CD4-positive, alpha-beta T cell treated with Interleukin-6 at 100 ng/mL for 8 hours (primary cell): Measurements from ENCODE around the gene DNAJC25.

Experiments used
- DNase-seq: peaks from one replicate; pipeline ENCODE4 v3.0.0-alpha.2; 2020; ENCODE audit warnings: mixed read lengths, low spot score

Gene DNAJC25

DNA sequence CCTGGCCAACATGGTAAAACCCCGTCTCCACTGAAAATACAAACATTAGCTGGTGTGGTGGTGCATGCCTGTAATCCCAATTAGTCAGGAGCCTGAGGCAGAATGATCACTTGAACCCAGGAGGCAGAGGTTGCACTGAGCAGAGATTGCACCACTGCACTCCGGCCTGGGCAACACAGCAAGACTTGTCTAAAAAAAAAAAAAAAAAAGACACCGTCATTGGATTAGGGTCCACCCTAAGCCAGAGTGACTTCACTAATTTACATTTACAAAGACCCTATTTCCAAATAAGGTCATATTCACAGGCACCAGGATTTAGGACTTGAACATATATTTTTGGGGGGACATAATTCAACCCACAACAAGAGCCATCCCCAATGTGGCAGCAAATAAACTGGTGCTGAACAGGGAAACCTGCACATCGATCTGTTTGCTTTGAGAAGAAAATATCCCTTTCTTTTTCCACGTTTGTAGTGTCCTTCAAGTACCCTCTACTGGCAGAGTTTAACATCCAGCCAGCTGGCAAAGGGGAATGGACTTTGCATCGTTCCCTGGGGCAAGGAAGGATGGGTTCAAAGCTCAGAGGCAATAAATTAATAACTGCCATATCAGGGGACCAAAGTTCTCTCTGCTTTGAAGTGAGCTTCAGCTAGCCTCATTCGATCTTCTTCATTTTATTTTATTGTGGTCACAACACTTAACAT, 3.7 kb upstream of the DNAJC25 start:
- DNase-seq, result no peak

DNA sequence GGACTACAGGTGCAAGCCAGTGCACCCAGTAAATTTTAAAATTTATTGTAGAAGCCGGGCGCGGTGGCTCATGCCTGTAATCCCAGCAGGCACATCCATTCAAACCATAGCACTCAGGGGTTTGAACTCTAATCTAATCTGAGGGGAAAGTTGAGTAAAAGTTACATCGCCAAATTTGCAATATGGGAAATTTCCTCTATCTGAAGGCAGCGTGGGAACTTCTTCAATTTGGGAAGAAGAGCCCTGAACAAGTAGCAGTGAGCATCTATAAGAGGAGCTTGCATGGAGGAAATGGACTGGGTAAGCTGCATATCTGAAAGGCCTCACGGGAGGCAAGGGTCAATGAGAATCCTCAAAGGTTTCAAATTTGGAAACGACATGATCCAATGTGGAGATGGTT, 2.7 kb upstream of the DNAJC25 start:
- DNase-seq, result no peak

DNA sequence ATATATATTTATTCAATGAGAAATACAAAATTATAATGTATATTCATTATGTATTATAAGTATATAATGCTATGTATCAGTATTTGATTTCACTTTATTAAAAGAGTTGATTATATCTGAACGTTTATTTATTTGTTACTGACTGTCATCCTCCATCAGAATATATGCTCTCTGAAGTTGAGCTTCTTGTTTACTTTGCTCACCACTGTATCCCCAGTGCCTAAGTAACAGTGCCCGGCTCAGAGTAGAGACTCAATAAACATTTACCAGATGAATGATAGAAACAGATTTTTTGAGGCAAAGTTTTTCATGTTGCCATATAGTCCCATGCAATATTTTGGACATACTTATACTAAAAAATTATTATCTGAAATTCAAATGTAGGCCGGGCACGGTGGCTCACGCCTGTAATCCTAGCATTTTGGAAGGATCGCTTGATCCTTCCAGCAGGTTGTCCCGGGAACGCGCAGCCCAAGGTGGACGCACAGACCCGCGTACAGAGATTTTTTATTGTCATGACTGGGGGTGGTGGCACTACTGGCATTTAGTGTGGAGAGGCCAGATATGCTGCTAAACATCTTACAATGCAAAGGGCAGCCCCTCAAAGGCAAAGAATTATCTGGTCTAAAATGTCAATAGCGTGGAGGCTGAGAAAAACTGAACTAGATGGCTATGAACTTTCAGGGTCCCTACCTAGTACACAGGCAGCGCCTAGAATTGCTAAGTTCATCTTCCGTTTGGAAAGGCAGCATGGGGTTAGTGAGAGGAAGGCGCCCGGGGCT, 761 bp upstream of the DNAJC25 start:
- DNase-seq, result no peak

DNA sequence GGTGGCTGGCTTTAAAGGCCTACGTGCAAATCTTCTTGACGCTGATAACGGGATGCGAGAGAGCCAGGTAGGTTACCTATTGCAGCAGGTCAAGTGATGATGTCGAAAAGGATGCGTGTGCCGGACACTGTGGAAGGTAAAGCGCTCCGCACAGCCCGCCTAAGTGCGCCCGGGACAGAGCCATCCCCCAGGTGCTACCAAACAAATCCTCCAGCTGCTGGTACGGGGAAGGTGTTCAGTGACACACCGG, 245 bp upstream of the DNAJC25 start:
- DNase-seq, result no peak

DNA sequence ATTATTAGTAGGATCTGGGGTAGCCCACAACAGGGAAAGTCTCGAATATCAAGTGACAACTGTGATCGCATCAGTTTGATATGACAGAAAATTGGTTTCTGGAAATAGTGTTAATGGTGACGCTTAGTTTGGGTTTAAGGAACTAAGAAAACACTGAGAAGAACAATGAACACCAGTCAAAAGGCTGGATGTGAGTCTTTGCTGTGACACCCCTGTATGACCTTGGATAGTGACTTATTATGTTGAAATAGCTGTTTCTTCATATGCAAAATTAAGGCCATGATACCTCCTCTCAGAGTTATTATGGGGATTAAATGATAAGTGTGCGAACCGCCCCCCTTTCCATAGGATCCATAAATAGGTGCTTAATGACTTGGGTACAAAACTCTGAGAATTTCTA, 926 bp downstream of the DNAJC25 start:
- DNase-seq, result no peak

DNA sequence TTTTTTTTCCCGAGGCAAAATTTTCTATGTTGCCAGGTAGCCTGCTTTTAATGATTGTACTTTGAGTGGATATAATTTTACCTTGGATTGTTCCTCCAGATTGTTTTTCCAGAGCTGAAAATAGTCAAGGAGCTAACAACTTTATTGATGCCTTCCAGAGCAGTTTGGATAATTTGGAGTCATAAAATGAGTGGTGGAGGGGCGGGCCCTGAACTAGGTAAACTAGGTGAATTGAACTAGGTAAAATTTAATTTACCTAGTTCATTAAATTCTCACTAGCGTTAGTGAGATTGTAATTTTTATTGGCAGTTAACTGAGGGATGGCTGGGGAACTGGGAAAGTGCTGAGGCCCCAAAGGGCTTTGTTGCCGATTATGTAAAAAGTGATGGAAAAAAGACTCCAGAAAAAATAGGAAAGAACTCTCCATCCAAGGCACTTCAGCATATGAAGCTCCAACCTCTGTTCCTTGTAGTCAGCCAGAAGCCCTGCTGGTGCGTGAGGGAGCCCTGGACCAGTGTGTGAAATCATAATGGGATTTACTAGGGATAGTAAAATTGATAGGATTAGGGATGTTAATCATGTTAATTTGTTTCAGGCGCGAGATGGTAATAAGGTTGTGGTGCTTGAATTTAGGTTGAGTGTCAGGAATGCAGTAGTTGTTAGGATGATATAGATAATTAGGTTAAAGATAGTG, 1.7 kb downstream of the DNAJC25 start:
- DNase-seq, result no peak

DNA sequence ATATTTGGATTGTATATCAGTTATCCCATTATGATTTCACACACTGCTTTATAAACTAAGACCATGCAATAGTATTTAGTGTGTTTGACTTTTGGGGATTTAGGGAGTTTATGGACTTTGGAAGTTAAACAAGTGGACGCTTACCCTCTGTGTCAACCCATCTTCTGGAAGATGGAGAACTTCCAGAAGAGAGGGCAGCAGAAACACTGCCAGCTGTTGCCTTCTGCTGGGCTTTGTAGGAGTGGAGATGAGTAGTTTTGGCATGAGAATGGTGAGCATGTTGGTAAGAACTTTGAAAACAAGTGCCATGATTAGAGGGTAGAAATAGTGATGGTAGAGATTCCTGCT, 2.2 kb downstream of the DNAJC25 start:
- no peak for DNase-seq

DNA sequence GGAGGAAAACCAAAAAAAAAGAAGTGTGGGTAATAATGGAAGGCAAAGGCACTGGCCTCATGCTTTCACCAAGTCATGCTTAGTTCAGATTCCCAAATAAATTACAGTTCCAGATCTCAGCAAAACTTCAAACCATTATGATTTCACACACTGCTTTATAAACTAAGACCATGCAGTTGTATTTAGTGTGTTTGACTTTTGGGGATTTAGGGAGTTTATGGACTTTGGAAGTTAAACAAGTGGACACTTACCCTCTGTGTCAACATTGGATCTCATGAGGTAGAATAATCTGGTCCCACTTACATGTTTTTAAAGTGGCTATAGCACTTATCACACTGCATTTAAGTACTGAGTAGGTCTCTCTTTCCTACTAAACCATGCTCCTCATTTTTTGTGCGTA, 3.7 kb downstream of the DNAJC25 start:
- DNase-seq, result no peak

DNA sequence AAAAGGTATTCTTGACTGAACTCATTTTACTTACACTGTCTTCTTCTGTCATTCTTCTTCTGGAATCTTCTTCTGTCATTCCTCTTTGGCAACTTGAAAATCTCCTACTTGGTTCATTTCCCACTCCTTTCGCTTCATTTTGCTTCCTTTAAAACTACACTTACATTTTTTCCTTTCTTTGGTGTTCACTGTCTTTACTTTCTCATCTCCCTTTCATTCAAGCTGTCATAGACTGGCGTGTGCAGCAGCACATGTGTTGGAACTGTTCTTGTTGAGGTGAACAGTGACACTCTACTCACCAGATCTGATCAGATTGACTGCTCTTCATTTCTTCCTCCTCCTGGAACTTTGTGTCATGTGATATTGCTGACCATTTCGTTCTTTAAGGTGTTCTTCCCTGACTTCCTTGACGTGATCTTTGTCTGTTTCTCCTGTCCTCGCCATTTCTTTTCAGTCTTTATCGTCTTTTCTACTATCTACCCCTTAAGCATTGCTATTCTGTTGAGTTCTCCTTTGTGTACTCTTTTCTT, 6.4 kb downstream of the DNAJC25 start:
- no peak for DNase-seq

DNA sequence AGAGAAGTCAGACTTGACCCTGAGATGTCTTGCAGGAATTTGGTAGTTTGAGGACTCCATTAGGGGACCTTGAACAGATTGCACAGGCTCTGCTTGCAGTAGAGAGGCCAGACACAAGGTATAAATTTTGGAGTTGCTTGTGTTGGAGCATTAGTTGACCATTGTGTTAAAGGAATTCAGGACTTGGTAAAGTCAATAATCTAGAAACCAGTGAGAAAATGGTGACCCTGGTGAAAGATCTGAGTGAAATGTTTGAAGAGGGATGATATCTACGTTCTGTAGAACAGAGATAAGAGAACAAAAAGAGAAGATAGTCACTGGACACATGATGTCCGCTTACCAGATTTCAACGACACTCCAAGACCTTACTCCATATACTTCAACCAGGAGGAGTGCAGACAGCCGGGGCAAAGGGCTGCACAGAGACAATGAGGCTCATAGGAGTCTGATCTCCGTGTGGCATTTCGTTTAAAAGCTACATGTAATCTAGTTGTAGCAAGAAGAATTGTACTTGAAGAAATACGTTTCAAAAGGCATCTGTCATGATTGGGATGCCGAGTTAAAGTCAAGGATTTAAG, 13.2 kb downstream of the DNAJC25 start:
- DNase-seq, result no peak

DNA sequence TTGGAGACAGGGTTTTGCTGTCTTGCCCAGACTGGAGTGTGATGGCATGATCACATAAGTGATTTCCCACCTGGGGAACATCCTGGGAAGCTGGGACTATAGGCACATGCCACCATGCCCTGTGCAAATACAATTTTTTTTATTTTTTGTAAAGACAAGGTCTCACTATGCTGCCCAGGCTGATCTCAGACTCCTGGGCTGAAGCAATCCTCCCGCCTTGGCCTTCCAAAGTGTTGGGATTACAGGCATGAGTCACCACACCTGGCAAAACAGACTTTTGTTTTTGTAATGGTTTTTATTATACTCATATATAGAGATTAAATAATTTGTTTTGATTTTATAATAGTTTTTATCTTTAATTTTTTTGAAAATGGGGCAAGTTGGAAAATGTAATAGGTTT, 14.7 kb downstream of the DNAJC25 start:
- no peak for DNase-seq

DNA sequence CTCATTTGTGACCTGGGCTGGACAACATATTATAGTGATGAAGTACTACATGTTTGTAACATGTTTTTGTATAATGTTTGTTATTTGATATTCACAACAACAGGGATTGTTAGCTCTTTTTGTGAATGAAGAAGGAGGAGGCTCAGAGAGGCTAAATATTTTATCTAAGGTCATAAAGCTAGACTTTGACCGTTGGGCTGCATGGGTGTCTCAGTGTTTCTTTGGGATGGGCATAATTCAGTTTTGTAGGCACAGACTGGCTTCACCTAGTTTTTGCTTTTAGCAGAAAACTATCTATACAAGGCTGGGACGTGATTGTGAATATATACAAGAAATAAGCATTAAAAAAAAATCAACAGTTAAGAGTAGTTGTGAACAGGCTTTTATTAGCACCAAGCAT, 15.3 kb downstream of the DNAJC25 start:
- no peak for DNase-seq

DNA sequence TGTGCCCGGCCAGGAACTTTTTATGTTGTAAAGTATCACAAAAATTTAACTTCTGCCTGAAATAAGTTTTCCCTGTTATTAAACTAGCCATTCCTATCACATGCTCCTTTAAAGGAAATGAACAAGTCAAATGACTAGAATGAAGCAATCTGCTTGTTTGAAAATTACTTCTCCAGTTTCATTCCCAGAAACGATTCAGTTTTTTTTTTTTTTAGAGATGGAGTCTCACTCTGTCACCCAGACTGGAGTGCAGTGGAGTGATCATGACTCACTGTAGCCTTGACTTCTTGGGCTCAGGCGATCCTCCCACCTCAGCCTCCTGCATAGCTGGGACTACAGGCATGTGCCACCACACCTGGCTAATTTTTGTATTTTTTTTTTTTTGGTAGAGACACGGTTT, 16.9 kb downstream of the DNAJC25 start:
- no peak for DNase-seq

DNA sequence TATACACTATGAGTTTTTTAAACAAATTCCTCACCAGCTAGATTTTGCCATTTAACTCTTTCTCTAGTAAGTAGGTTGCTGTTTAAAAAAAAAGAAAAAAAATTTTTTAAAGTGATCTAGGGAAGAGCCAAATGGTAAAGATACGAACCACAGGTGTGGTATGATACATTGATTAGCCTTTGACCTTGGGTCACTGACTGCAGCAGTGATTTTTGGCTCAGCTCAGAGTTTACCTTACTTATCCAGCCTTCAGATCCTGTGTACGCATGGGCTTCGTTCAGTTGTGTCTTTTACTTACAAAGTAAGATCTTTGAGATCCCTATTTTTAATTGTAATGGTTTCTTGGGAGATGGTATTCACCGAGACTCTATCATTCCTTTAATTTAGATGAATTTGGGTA, 17.9 kb downstream of the DNAJC25 start:
- DNase-seq, result no peak

DNA sequence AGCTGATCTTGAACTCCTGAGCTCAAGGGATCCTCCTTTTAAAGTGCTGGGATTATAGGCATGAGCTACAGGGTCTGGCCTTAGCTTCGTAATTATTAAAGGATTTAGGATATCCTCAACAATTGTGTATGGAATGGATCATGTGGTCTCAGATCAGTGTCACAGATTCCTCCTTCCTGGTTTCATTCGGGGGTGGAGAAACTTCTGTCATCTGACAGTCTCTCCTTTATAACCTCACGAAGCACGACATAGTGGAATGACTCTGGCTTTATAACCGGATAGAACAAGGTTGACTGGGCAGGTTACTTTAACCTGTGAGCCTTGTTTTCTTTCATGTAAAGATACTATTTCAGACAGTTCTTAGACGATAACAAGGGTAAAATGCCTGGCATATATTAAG, 25.9 kb downstream of the DNAJC25 start:
- no peak for DNase-seq

DNA sequence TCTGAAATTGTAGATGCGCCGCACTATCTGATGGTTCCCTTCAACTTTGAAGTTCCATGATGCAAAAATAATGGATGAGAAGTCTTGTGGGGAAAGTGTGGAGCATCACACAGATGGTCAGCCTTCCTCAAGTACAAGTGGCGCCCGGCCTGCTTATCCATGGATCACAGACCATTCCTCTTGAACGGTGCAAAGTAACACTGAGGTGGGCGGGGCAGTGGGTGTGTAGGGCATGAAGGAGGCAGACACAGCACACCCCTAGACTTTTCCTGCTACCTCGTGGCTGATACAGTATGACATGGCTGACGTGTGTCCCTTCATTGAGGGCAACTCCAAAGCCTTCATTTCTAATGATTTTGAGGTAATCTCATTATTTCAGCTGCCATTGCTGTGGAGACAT, 27.8 kb downstream of the DNAJC25 start:
- DNase-seq, result no peak

DNA sequence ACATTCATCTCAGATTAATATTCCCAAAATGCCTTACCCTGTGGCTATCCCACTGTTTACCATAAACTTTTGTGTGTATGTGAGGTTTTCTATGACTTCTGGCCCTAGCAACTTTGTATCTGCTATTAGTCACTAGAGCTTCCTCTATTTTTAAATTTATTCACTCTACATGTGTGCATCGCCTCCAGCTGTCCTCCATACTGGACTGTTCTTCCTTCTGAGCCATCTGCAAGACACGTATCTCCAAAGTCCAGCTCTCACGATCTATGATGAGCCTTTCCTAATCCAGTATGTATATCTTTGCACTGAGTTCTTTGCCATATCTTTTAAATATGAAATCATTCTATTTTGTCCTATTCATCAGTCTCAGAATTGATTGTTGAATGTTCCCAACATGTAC, 28.6 kb downstream of the DNAJC25 start:
- DNase-seq, result no peak

DNA sequence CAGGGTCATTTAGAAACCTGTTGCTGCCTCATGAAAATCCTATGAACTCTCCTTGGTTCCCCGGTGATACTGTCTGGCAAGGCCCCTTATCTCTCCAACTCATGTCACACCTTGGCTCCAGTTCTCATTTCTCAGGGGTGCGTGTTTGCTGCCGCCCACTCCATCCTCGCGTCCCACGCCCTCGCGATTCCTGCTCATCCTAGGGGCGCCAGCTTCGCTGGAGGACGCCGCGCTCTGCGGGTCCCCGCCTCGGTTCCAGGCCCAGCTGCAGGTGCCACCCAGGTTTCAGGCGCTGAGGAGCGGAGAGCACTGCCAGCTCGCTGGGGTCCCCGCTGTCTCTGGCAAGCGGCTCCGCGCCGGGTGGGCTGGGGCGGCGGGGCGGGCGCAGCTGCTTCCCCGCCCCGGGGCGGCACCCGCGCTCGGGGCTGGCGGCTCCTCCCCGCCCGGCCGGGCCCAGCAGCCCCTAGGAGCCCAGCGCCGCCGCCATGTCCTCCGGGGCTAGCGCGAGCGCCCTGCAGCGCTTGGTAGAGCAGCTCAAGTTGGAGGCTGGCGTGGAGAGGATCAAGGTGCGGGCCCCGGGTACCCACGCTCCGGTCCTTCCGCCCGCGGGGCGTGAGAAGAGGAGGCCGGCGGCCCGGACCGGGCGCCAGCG, 30.1 kb downstream of the DNAJC25 start, which contains the start of gene GNG10:
TSS of gene GNG10 (plus strand) at position 456 of the 652 bp plus-strand sequence. CDS start at position 486, 30 bp downstream.
- peak; percentile 58 for DNase-seq

DNA sequence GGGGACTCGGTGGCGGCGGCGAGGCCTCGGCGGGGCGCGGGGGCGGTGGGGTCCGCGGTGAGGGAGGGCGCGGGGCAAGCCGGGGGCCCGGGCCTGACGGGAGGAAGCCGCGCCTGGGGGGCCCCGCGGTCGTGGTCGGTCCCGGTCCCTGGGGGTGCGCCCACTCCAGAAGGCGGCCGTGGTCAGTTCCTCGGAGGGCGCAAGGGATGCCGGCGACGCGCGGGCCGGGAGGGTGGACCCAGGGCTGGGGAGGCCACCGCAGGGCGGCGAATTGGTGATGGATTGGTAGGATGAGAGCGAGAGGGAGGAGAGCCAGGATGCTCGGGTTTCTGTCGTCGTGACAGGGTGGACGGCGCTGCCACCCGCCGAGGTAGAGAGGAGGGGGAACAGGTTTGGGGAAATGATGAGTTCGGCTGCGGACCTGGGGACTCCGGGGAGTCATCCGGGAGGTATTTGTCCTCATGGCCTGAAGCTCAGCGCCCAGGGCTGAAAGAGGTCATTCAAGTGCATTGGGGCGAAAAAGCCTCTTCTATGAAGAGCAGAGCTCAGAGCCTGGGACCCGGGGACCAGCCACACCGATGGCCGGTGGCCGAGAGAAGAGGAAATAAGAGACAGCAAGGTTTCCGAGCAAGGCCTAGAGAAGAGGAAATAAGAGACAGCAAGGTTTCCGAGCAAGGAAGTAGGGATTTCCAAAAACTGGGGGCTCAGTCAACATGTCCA, 30.8 kb downstream of the DNAJC25 start:
- peak; percentile 11 for DNase-seq

DNA sequence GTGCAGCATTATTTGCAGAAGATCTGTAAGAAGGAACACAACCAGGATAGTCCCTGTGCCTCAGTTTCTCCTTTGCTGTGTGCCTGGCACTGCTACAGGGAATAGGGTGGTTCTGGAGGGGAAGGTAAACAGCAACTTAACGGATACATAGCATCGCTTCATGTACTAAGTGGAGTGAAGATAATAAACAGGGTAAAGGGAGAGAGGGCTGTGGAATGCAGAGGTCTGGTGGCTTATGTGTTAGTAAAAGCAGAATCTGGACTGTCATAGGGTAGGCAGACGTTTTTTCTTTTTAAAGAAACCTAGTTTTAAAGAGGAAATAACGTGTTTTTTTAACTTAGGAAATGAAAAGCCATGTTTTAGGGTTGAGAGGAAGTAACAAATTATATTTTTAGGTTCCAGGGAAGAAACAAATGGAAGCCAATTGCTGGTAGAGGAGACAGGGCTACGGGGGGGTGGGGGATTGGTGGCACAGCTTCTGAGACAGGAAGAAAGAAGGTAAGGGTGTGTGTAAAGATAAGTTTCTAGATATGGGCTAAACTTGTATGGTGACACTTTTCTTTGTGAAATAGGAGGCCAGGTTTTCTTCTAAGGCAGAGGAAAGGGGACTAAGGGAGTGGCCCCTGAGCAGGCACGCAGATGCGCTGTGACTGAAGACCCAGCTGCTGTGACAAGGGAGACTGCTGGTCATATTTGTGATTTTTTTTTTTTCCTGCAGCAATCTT, 31.6 kb downstream of the DNAJC25 start:
- peak; percentile 23 for DNase-seq

DNA sequence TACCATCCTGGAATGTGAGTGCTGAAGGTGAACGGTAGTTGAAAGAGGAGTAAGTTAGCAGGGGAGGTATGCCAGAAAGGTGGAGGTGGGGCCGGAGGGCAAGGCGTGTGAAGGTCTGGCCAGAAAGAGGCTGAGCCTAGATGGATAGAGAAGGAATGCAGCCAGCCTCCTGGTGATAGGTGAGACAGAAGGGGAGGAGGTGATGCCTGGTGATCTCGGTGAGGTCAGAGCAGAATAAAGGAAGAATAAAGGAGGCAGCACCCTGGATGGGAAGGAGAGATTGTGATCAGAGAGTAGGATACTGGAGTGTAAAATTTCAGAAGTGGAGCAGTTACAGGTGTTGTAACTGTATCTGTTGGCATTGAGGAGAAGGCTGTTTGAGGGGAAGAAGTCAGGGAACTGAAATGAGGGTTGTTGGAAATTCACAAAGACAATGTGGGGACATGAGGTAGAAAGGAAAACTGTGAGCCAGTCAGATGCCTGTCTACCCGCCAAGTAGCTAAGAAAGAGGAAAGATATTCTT, 32.2 kb downstream of the DNAJC25 start:
- no peak for DNase-seq
